MCF 10A (cell line): Measurements from ENCODE around the gene VPS26A. TPM values are rescaled to one million over a fixed set of nuclear protein-coding genes. Genes with fewer than 3 reads are reported as not detected.
A peak's percentile ranks its signal among the peaks of the same experiment; 100 is the strongest.

Source experiments
- BruUV-seq: library from RNA; stranded (reverse); fragments of 400-500 nt; replicated peaks from 2 replicates; lab custom pipeline; 2021; lab: Mats Ljungman, UMichigan
- CTCF ChIA-PET: fragments of 300-600 bp; sonication (Branson Sonifier 250); formaldehyde crosslinking; extraction: SDS; loops from one replicate; lab custom pipeline; 2021; ENCODE audit warnings: antibody characterized with exemption, inconsistent platforms; lab: Yijun Ruan, JAX
- POLR2A ChIA-PET: fragments of 300-600, 350-650 bp; sonication (Branson Sonifier 250); formaldehyde crosslinking; extraction: SDS; loops from one replicate; lab custom pipeline; 2020; ENCODE audit warnings: antibody characterized with exemption, inconsistent platforms; lab: Yijun Ruan, JAX
- DNase-seq: peaks from one replicate; pipeline ENCODE4 v3.0.0-alpha.2; 2018; ENCODE audit not compliant: unreplicated experiment
- H3K27ac Mint-ChIP-seq: one replicate; pipeline ENCODE4 v1.8.0; 2022; ENCODE audit warnings: mild to moderate bottlenecking, low read depth, mixed read lengths; ENCODE audit not compliant: unreplicated experiment
- H3K27me3 Mint-ChIP-seq: one replicate; pipeline ENCODE4 v1.8.0; 2022; ENCODE audit warnings: mixed read lengths; ENCODE audit not compliant: insufficient read depth, unreplicated experiment
- H3K36me3 Mint-ChIP-seq: one replicate; pipeline ENCODE4 v1.8.0; 2022; ENCODE audit warnings: mild to moderate bottlenecking, moderate library complexity, mixed read lengths; ENCODE audit not compliant: insufficient read depth, unreplicated experiment
- H3K4me1 Mint-ChIP-seq: one replicate; pipeline ENCODE4 v1.8.0; 2022; ENCODE audit warnings: mixed read lengths; ENCODE audit not compliant: insufficient read depth, unreplicated experiment
- H3K4me3 Mint-ChIP-seq: one replicate; pipeline ENCODE4 v1.8.0; 2022; ENCODE audit warnings: mild to moderate bottlenecking, moderate library complexity, mixed read lengths; ENCODE audit not compliant: unreplicated experiment
- H3K9me3 Mint-ChIP-seq: one replicate; pipeline ENCODE4 v1.8.0; 2022; ENCODE audit warnings: mixed read lengths; ENCODE audit not compliant: unreplicated experiment
- intact Hi-C: fragments of 100-400 bp; cut with micrococcal nuclease; formaldehyde crosslinking; loops from 2 replicates; pipeline ENCODE4 v1.14.1; 2022
- total RNA-seq: library from RNA; stranded (reverse); gene quantifications from 2 replicates; pipeline ENCODE4 v1.2.3, GENCODE V29; 2022
- TF ChIP-seq, protein P1 (sequence below): fragments of 200-600 bp; IDR thresholded peaks from one replicate; pipeline ENCODE4 v1.8.0; 2022; ENCODE audit warnings: antibody characterized with exemption, mild to moderate bottlenecking; ENCODE audit not compliant: unreplicated experiment

The VPS26A gene
- total RNA-seq, 1 experiment from 2014 or later: 63.7 TPM

DNA sequence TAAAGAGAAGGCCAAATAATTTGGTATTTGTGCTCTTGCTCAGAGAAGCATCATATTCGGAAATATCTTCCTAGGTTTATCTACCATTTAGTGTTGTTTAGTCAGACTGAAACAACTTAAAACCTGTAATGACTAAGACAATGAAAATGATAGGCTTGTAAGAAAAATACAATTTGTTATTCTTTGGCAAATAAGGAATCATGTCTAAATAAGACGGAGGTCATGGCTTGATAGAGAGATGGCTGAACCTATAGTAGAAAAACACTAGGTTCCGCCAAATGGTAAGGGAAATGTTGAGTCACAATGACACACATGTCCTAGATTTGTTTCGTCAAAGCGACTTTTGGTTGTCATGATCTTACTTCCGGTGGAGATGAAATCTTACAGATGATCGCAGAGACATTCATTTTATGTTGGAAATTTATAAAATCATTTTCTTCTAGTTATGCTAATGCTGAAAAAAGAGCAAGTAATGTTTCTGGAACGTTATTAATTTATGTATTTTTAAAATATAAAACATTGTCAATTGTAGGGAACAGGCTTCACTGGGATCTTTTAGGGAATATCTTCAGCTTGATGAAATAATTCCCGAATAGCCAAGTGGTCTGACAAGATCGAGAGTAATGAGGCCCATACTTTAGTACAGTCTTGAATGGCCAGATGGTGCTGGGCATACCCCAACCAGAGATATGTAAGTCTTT, 35.0 kb upstream of the VPS26A start:
- POLR2A ChIA-PET: no interaction called here
- TF ChIP-seq, protein P1, sequence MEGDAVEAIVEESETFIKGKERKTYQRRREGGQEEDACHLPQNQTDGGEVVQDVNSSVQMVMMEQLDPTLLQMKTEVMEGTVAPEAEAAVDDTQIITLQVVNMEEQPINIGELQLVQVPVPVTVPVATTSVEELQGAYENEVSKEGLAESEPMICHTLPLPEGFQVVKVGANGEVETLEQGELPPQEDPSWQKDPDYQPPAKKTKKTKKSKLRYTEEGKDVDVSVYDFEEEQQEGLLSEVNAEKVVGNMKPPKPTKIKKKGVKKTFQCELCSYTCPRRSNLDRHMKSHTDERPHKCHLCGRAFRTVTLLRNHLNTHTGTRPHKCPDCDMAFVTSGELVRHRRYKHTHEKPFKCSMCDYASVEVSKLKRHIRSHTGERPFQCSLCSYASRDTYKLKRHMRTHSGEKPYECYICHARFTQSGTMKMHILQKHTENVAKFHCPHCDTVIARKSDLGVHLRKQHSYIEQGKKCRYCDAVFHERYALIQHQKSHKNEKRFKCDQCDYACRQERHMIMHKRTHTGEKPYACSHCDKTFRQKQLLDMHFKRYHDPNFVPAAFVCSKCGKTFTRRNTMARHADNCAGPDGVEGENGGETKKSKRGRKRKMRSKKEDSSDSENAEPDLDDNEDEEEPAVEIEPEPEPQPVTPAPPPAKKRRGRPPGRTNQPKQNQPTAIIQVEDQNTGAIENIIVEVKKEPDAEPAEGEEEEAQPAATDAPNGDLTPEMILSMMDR: no peak
- Mint-ChIP-seq H3K27me3 (no peaks in the 10 kb centered on the region), H3K27ac (no peak overlapping the region), H3K36me3 (peaks cover 7% of the 10 kb centered on the region), H3K4me1 (peaks cover 19% of the 10 kb centered on the region), H3K9me3 (no peaks in the 10 kb centered on the region), H3K4me3 (no peak overlapping the region)
- BruUV-seq: no TSS peak
- intact Hi-C loops: no loop called here
- CTCF ChIA-PET: no interaction called here
- DNase-seq: peak; percentile 38

DNA sequence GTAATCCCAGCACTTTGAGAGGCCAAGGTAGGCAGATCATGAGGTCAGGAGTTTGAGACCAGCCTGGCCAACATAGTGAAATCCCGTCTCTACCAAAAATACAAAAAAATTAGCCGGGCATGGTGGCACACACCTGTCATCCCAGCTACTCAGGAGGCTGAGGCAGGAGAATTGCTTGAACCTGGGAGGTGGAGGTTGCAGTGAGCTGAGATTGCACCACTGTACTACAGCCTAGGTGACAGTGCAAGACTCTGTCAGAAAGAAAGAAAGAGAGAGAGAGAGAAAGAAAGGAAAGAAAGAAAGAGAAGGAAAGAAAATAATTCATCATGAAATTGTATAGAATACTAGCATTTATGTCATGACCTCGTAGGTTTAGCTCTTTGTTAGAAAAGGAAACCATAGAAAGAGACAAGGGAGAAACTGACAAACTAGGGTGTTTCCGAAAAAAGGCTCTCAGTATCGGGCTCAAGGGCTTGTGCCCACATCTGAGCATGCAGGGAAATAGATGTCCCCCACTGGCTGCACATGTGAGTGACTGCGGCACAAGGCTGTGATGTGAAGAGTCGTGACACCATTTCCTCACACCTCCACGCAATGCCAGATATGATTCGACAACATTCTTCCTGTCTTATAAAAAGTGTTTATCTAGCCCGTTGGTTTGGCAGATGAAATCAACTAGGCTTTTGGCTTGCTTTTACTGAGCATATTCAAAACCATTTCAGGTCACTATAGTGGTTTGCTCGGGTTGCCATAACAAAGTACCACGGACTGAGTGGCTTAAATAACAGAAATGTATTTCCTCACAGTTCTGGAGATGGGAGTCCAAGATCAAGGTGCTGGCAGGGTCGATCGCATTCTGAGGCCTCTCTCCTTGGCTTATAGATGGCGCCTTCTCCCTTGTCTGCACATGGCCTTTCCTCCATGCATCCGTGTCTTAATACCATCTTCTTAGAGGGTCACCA, 34.1 kb upstream of the VPS26A start:
- no TSS peak for BruUV-seq
- Mint-ChIP-seq H3K27ac (no peak overlapping the region), H3K36me3 (peaks cover 7% of the 10 kb centered on the region), H3K9me3 (no peaks in the 10 kb centered on the region), H3K4me3 (no peak overlapping the region), H3K4me1 (peaks cover 19% of the 10 kb centered on the region), H3K27me3 (no peaks in the 10 kb centered on the region)
- intact Hi-C loops: loop anchor here (5.0 kb wide), 1 partner anchor 302 kb away; no protein-coding TSS in a partner anchor
- TF ChIP-seq, protein P1: no peak
- CTCF ChIA-PET: interaction anchor here (0.6 kb wide), 1 partner anchor 54 kb away, joined by 3 read pairs; no protein-coding TSS in a partner anchor
- POLR2A ChIA-PET: interaction anchor here (0.6 kb wide), 1 partner anchor 132 kb away, joined by 6 read pairs; no protein-coding TSS in a partner anchor
- DNase-seq: no peak

DNA sequence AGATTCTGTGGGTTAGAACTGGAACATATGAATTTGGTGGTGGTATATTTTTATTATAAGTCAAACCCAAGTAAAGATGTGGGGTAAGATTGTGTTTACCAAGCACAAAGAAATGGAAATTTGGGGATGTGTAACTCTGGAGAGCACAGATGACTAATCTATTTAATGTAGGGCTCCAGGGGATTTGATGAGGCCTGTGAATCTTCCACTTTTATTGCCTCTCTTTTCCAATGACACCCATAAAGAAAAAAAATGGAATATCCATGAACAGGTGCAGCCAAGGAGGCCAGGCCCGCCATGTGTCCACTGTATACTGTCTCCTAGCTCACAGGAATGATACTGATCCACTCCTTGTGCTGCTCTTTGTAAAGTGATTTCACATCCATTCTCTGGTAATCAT, 33.3 kb upstream of the VPS26A start:
- Mint-ChIP-seq H3K9me3 (no peaks in the 10 kb centered on the region), H3K4me3 (no peak overlapping the region), H3K4me1 (peaks cover 19% of the 10 kb centered on the region), H3K27ac (no peak overlapping the region), H3K36me3 (peaks cover 7% of the 10 kb centered on the region), H3K27me3 (no peaks in the 10 kb centered on the region)
- TF ChIP-seq, protein P1: no peak
- intact Hi-C loops: loop anchor here (5.0 kb wide), 1 partner anchor 302 kb away; no protein-coding TSS in a partner anchor
- CTCF ChIA-PET: interaction anchor here (0.6 kb wide), 1 partner anchor 77 kb away, joined by 3 read pairs; no protein-coding TSS in a partner anchor
- DNase-seq: no peak
- POLR2A ChIA-PET: no interaction called here
- BruUV-seq: no TSS peak
